ENCODE measurements around the gene MOB1B.

MOB1B gene

DNA sequence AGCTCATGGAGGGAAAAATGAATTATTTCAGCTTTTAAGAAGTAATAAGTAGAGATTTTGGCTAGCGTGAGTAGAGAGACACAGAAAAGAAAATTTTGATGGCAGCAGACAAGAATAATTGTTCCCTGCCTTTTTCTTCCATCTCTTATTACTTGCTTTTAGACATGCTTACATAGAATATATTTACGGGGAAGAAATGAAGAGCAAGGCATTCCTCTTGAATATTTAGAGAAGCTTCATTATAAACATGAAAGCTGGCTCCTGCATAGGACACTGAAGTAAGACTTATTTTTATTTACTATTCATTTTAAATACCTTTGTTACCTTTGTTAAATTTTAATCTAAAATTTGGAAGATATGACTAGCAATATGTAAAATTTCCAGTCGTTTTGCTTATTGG is 123.5 kb downstream of the MOB1B start:
- no peak overlapping the region for H2BK15ac ChIP-seq (ENCODE audit: low read depth, poor library complexity, severe bottlenecking)
- no peaks in the 10 kb centered on the region for H3K4me1 ChIP-seq (ENCODE audit: control insufficient read depth, insufficient read depth, low read depth, low read length)
- no peak overlapping the region for H3K18ac ChIP-seq (ENCODE audit: low read depth in 1 of 2, low read length in 2 of 2)
- H4K91ac ChIP-seq (ENCODE audit: low read length) = no peak overlapping the region
- H3K27ac ChIP-seq (ENCODE audit: low read length, poor library complexity, severe bottlenecking) = no peak overlapping the region
- no peak overlapping the region for H2AK5ac ChIP-seq (ENCODE audit: low read length, severe bottlenecking)
- no peak overlapping the region for H3K4ac ChIP-seq (ENCODE audit: low read depth in 1 of 2, low read length in 2 of 2)
- H3K23ac ChIP-seq (ENCODE audit: low read length in 2 of 2) = no peak overlapping the region
- H2BK12ac ChIP-seq (ENCODE audit: low read length in 2 of 2) = no peak overlapping the region
- no peak overlapping the region for H2BK5ac ChIP-seq (ENCODE audit: low read depth, low read length, poor library complexity, severe bottlenecking)
- H3K9me3 ChIP-seq (ENCODE audit: control insufficient read depth, low read length) = no peaks in the 10 kb centered on the region
- no peak overlapping the region for H4K8ac ChIP-seq (ENCODE audit: low read length)
- H3K14ac ChIP-seq (ENCODE audit: low read length in 2 of 2) = no peak overlapping the region
- DNase-seq = peak; percentile 11
- no peak overlapping the region for H3K9ac ChIP-seq (ENCODE audit: low read length)
- H2BK120ac ChIP-seq (ENCODE audit: low read depth, low read length) = no peak overlapping the region
- no peak overlapping the region for H2AFZ ChIP-seq (ENCODE audit: low read depth, low read length)
- H3K27me3 ChIP-seq (ENCODE audit: control insufficient read depth in 1 of 2, insufficient read depth in 1 of 2, low read length in 2 of 2) = no peaks in the 10 kb centered on the region
- H3K36me3 ChIP-seq (ENCODE audit: control insufficient read depth in 1 of 2, insufficient read depth in 2 of 2, low read depth in 1 of 2, low read length in 2 of 2) = peaks cover 0 to 22% of the 10 kb centered on the region in 2 experiments
- no peak overlapping the region for H3K4me2 ChIP-seq (ENCODE audit: low read length, poor library complexity, severe bottlenecking)
- peaks cover 1% of the 10 kb centered on the region for H3K79me1 ChIP-seq (replicated peaks; ENCODE audit: low read length, poor library complexity, severe bottlenecking)
- no peak overlapping the region for H3K4me3 ChIP-seq (ENCODE audit: insufficient read depth in 1 of 2, low read depth in 1 of 2, low read length in 2 of 2)
- no CpG with 5 or more reads among the region's 3 CpGs for WGBS

DNA sequence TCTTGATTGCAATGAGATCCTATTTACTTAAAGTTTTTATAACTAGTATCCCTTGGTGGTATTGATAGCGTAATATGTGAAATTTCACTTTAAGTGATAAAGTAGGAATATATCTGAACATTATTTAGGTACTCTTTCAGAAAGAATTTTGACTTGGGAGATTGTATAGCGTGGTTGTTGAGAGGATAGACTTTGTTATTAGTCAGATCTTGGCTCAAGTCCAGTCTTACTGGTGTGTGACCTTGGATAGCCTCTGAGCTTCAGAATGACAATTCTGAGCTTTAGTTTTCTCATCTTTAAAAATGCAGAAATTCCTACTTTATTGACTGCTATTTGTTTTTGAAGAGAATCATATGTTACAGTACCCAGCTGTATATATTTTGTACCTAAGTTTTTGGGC is 123.9 kb downstream of the MOB1B start:
- H2BK12ac ChIP-seq (ENCODE audit: low read length in 2 of 2) = no peak overlapping the region
- 0% methylated on average over 1 of the region's 2 CpGs for WGBS
- H2AFZ ChIP-seq (ENCODE audit: low read depth, low read length) = no peak overlapping the region
- no peak overlapping the region for H2BK120ac ChIP-seq (ENCODE audit: low read depth, low read length)
- no peak overlapping the region for H2BK5ac ChIP-seq (ENCODE audit: low read depth, low read length, poor library complexity, severe bottlenecking)
- no peak overlapping the region for H3K9ac ChIP-seq (ENCODE audit: low read length)
- no peak overlapping the region for H3K18ac ChIP-seq (ENCODE audit: low read depth in 1 of 2, low read length in 2 of 2)
- H2AK5ac ChIP-seq (ENCODE audit: low read length, severe bottlenecking) = no peak overlapping the region
- no peaks in the 10 kb centered on the region for H3K27me3 ChIP-seq (ENCODE audit: control insufficient read depth in 1 of 2, insufficient read depth in 1 of 2, low read length in 2 of 2)
- H3K36me3 ChIP-seq (ENCODE audit: control insufficient read depth in 1 of 2, insufficient read depth in 2 of 2, low read depth in 1 of 2, low read length in 2 of 2) = peaks cover 0 to 22% of the 10 kb centered on the region in 2 experiments
- H3K4me1 ChIP-seq (ENCODE audit: control insufficient read depth, insufficient read depth, low read depth, low read length) = no peaks in the 10 kb centered on the region
- H3K4me3 ChIP-seq (ENCODE audit: insufficient read depth in 1 of 2, low read depth in 1 of 2, low read length in 2 of 2) = no peak overlapping the region
- no peak overlapping the region for H4K91ac ChIP-seq (ENCODE audit: low read length)
- no peak overlapping the region for H3K14ac ChIP-seq (ENCODE audit: low read length in 2 of 2)
- H3K23ac ChIP-seq (ENCODE audit: low read length in 2 of 2) = no peak overlapping the region
- no peak overlapping the region for H3K4me2 ChIP-seq (ENCODE audit: low read length, poor library complexity, severe bottlenecking)
- no peaks in the 10 kb centered on the region for H3K9me3 ChIP-seq (ENCODE audit: control insufficient read depth, low read length)
- H3K27ac ChIP-seq (ENCODE audit: low read length, poor library complexity, severe bottlenecking) = no peak overlapping the region
- peaks cover 1% of the 10 kb centered on the region for H3K79me1 ChIP-seq (replicated peaks; ENCODE audit: low read length, poor library complexity, severe bottlenecking)
- H2BK15ac ChIP-seq (ENCODE audit: low read depth, poor library complexity, severe bottlenecking) = no peak overlapping the region
- DNase-seq = peak; percentile 87
- H3K4ac ChIP-seq (ENCODE audit: low read depth in 1 of 2, low read length in 2 of 2) = no peak overlapping the region
- no peak overlapping the region for H4K8ac ChIP-seq (ENCODE audit: low read length)

DNA sequence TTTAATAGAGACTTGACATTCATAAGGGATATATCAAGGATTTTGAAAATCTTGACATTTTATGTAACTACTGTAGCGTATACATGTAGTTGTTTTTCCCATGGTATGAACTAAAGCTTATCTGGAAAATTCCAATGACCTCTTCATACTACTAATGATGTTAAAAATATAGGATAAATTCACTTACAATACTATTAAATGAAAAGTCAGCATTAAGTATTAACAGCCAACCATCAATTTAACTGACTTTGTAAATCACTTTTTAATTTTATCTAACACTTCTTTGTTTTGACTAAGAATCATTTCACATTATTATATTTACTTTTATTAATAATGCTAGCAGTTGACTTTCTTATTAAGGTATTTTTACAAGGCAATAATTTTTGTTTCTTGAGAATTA is 125.4 kb downstream of the MOB1B start:
- no peak overlapping the region for H3K4me3 ChIP-seq (ENCODE audit: insufficient read depth in 1 of 2, low read depth in 1 of 2, low read length in 2 of 2)
- H3K18ac ChIP-seq (ENCODE audit: low read depth in 1 of 2, low read length in 2 of 2) = no peak overlapping the region
- H3K36me3 ChIP-seq (ENCODE audit: control insufficient read depth in 1 of 2, insufficient read depth in 2 of 2, low read depth in 1 of 2, low read length in 2 of 2) = peaks cover 5 to 22% of the 10 kb centered on the region in 2 experiments
- H2BK120ac ChIP-seq (ENCODE audit: low read depth, low read length) = no peak overlapping the region
- H4K91ac ChIP-seq (ENCODE audit: low read length) = no peak overlapping the region
- no peak overlapping the region for H3K4me2 ChIP-seq (ENCODE audit: low read length, poor library complexity, severe bottlenecking)
- no peak overlapping the region for H4K8ac ChIP-seq (ENCODE audit: low read length)
- H2BK15ac ChIP-seq (ENCODE audit: low read depth, poor library complexity, severe bottlenecking) = no peak overlapping the region
- H3K4ac ChIP-seq (ENCODE audit: low read depth in 1 of 2, low read length in 2 of 2) = no peak overlapping the region
- H3K27me3 ChIP-seq (ENCODE audit: control insufficient read depth in 1 of 2, insufficient read depth in 1 of 2, low read length in 2 of 2) = no peaks in the 10 kb centered on the region
- H3K27ac ChIP-seq (ENCODE audit: low read length, poor library complexity, severe bottlenecking) = no peak overlapping the region
- H2BK12ac ChIP-seq (ENCODE audit: low read length in 2 of 2) = no peak overlapping the region
- peaks cover 4% of the 10 kb centered on the region for H3K4me1 ChIP-seq (ENCODE audit: control insufficient read depth, insufficient read depth, low read depth, low read length)
- peaks cover 1% of the 10 kb centered on the region for H3K79me1 ChIP-seq (replicated peaks; ENCODE audit: low read length, poor library complexity, severe bottlenecking)
- no peak overlapping the region for H3K23ac ChIP-seq (ENCODE audit: low read length in 2 of 2)
- WGBS = no CpG with 5 or more reads among the region's 1 CpG
- no peak overlapping the region for H2AFZ ChIP-seq (ENCODE audit: low read depth, low read length)
- H3K9ac ChIP-seq (ENCODE audit: low read length) = no peak overlapping the region
- H3K14ac ChIP-seq (ENCODE audit: low read length in 2 of 2) = no peak overlapping the region
- no peaks in the 10 kb centered on the region for H3K9me3 ChIP-seq (ENCODE audit: control insufficient read depth, low read length)
- no peak overlapping the region for H2AK5ac ChIP-seq (ENCODE audit: low read length, severe bottlenecking)
- no peak for DNase-seq
- no peak overlapping the region for H2BK5ac ChIP-seq (ENCODE audit: low read depth, low read length, poor library complexity, severe bottlenecking)

DNA sequence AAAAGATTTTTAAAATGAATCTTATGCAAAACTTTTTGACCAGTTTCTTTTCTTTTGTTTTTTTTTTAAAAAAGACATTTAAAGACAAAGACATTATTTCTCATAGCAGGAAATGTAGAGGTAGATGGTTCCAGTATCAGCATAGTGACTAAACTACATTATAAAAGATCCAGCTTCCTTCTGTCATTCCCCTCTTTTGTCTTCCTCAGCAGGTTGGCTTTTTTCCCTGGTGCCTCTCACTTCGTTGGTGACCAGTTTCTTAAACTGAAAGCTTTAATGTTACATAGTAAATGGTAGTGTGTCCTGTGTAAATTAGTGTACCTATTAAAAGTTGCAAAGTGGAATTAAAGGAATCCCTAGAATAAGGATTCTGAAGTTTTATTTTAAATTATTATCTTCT is 127.3 kb downstream of the MOB1B start:
- peaks cover 2% of the 10 kb centered on the region for H3K79me1 ChIP-seq (replicated peaks; ENCODE audit: low read length, poor library complexity, severe bottlenecking)
- no peak overlapping the region for H3K23ac ChIP-seq (ENCODE audit: low read length in 2 of 2)
- H3K14ac ChIP-seq (ENCODE audit: low read length in 2 of 2) = no peak overlapping the region
- no peaks in the 10 kb centered on the region for H3K27me3 ChIP-seq (ENCODE audit: control insufficient read depth in 1 of 2, insufficient read depth in 1 of 2, low read length in 2 of 2)
- no peak overlapping the region for H3K18ac ChIP-seq (ENCODE audit: low read depth in 1 of 2, low read length in 2 of 2)
- no peak overlapping the region for H3K27ac ChIP-seq (ENCODE audit: low read length, poor library complexity, severe bottlenecking)
- no peak overlapping the region for H3K4ac ChIP-seq (ENCODE audit: low read depth in 1 of 2, low read length in 2 of 2)
- H3K9me3 ChIP-seq (ENCODE audit: control insufficient read depth, low read length) = no peaks in the 10 kb centered on the region
- H2BK12ac ChIP-seq (ENCODE audit: low read length in 2 of 2) = no peak overlapping the region
- no peak overlapping the region for H2AFZ ChIP-seq (ENCODE audit: low read depth, low read length)
- WGBS = 50% methylated on average over 1 of the region's 1 CpG
- no peak overlapping the region for H3K4me2 ChIP-seq (ENCODE audit: low read length, poor library complexity, severe bottlenecking)
- peaks cover 10 to 18% of the 10 kb centered on the region in 2 experiments for H3K36me3 ChIP-seq (ENCODE audit: control insufficient read depth in 1 of 2, insufficient read depth in 2 of 2, low read depth in 1 of 2, low read length in 2 of 2)
- no peak overlapping the region for H4K91ac ChIP-seq (ENCODE audit: low read length)
- no peak overlapping the region for H2BK5ac ChIP-seq (ENCODE audit: low read depth, low read length, poor library complexity, severe bottlenecking)
- no peak overlapping the region for H4K8ac ChIP-seq (ENCODE audit: low read length)
- no peak overlapping the region for H3K4me3 ChIP-seq (ENCODE audit: insufficient read depth in 1 of 2, low read depth in 1 of 2, low read length in 2 of 2)
- no peak for DNase-seq
- peaks cover 4% of the 10 kb centered on the region for H3K4me1 ChIP-seq (ENCODE audit: control insufficient read depth, insufficient read depth, low read depth, low read length)
- H2AK5ac ChIP-seq (ENCODE audit: low read length, severe bottlenecking) = no peak overlapping the region
- H2BK120ac ChIP-seq (ENCODE audit: low read depth, low read length) = no peak overlapping the region
- H3K9ac ChIP-seq (ENCODE audit: low read length) = no peak overlapping the region
- no peak overlapping the region for H2BK15ac ChIP-seq (ENCODE audit: low read depth, poor library complexity, severe bottlenecking)
